NCI-H510A treated with DMSO at 0.1 percent for 48 hours (cell line): ENCODE results near the gene HTR3B.
A peak's percentile ranks its signal among the peaks of the same experiment; 100 is the strongest.

Source experiments
- DNase-seq: peaks from one replicate; lab custom pipeline; 2025; lab: John Stamatoyannopoulos, UW

The HTR3B gene

DNA sequence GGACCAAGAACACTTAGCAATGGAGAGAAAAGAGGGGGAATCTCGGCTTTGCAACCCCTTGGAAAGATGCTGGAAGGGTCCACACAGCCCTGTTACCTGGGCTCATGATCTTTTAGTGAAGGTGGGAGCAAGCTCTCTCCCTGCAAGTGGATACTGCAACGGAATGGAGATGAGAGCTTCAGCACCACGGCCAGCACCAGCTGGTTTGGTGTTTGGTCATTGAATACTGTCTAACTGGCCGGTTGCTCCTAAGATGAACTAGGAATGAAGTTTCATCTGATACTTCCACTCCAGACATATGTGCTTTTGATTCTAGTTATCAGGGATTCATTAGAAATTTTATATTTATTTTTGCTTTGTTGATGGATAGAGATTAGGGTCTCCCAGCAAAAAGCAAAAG, 86.6 kb downstream of the HTR3B start:
- DNase-seq: no peak

GRCh38 chr11:113991718-113992458, 87.3 kb downstream of the HTR3B start:
- peak; percentile 83 for DNase-seq

GRCh38 chr11:113992459-113993110, 88.0 kb downstream of the HTR3B start:
- DNase-seq: no peak

GRCh38 chr11:113994077-113994954, 89.7 kb downstream of the HTR3B start:
- DNase-seq: peak; percentile 31
